HEK293 (cell line): Measurements from ENCODE around the gene POLR1B.

Experiments used
- CTCF ChIP-seq: fragments of 450-650 bp; formaldehyde crosslinking; IDR thresholded peaks from 2 replicates; pipeline ENCODE4 v1.5.1; 2016; ENCODE audit warnings: missing biosample characterization, missing genetic modification characterization
- PBX3 ChIP-seq: sonication (generic); formaldehyde crosslinking; IDR thresholded peaks from 2 replicates; pipeline ENCODE4 v1.8.1; 2022; ENCODE audit warnings: mild to moderate bottlenecking, moderate library complexity, missing genetic modification reagents
- PRDM10 ChIP-seq: fragments of 450-650 bp; formaldehyde crosslinking; IDR thresholded peaks from 2 replicates; pipeline ENCODE4 v1.5.1; 2016; ENCODE audit warnings: missing biosample characterization, missing genetic modification characterization
- SCRT2 ChIP-seq: fragments of 450-650 bp; formaldehyde crosslinking; IDR thresholded peaks from 2 replicates; pipeline ENCODE4 v1.5.1; 2016; ENCODE audit warnings: missing biosample characterization, missing genetic modification characterization
- ZEB2 ChIP-seq: fragments of 450-650 bp; formaldehyde crosslinking; IDR thresholded peaks from 2 replicates; pipeline ENCODE4 v1.5.1; 2016; ENCODE audit warnings: missing biosample characterization, missing genetic modification characterization
- ZNF184 ChIP-seq: fragments of 450-650 bp; IDR thresholded peaks from 2 replicates; pipeline ENCODE4 v1.5.1; 2018; ENCODE audit warnings: missing biosample characterization, mild to moderate bottlenecking, missing genetic modification characterization
- ZNF280D ChIP-seq: fragments of 450-650 bp; formaldehyde crosslinking; IDR thresholded peaks from 2 replicates; pipeline ENCODE4 v1.5.1; 2016; ENCODE audit warnings: missing biosample characterization, missing genetic modification characterization
- ZNF302 ChIP-seq: fragments of 450-650 bp; formaldehyde crosslinking; IDR thresholded peaks from 2 replicates; pipeline ENCODE4 v1.5.1; 2016; ENCODE audit warnings: missing biosample characterization, missing genetic modification characterization, low read depth
- ZNF311 ChIP-seq: fragments of 450-650 bp; formaldehyde crosslinking; IDR thresholded peaks from 2 replicates; pipeline ENCODE4 v1.5.1; 2017; ENCODE audit warnings: missing biosample characterization, missing genetic modification characterization, borderline replicate concordance
- ZNF529 ChIP-seq: fragments of 450-650 bp; formaldehyde crosslinking; IDR thresholded peaks from 2 replicates; pipeline ENCODE4 v1.5.1; 2017; ENCODE audit warnings: missing genetic modification characterization, missing biosample characterization; ENCODE audit not compliant: insufficient replicate concordance
- ZNF704 ChIP-seq: fragments of 450-650 bp; formaldehyde crosslinking; IDR thresholded peaks from 2 replicates; pipeline ENCODE4 v1.5.1; 2016; ENCODE audit warnings: missing biosample characterization, missing genetic modification characterization
- ZNF785 ChIP-seq: fragments of 450-650 bp; formaldehyde crosslinking; IDR thresholded peaks from 2 replicates; pipeline ENCODE4 v1.5.1; 2016; ENCODE audit warnings: missing biosample characterization, missing genetic modification characterization
- ZNF792 ChIP-seq: fragments of 450-650 bp; formaldehyde crosslinking; IDR thresholded peaks from 2 replicates; pipeline ENCODE4 v1.5.1; 2016; ENCODE audit warnings: missing biosample characterization, missing genetic modification characterization

- TF ChIP-seq ZNF311 (tag by site-specific recombination) (no peak), CTCF (tag by site-specific recombination) (no peak), ZNF280D (tag by site-specific recombination) (no peak), ZEB2 (tag by site-specific recombination) (no peak), ZNF184 (tag by site-specific recombination) (no peak), ZNF792 (no peak), ZNF302 (tag by site-specific recombination) (no peak), PBX3 (CRISPR knock-in tag) (no peak), PRDM10 (tag by site-specific recombination) (no peak), ZNF785 (tag by site-specific recombination) (no peak), SCRT2 (tag by site-specific recombination) (no peak), ZNF704 (no peak), ZNF529 (tag by site-specific recombination) (no peak)
Measured at GRCh38 chr2:112572005-112572404, 29.7 kb downstream of the POLR1B start.
